ENCODE results near the gene ETFA. TPM values are rescaled to one million over a fixed set of nuclear protein-coding genes. Genes with fewer than 3 reads are reported as not detected.

ETFA gene
- total RNA-seq, 1 donor, result 70.6 TPM

DNA sequence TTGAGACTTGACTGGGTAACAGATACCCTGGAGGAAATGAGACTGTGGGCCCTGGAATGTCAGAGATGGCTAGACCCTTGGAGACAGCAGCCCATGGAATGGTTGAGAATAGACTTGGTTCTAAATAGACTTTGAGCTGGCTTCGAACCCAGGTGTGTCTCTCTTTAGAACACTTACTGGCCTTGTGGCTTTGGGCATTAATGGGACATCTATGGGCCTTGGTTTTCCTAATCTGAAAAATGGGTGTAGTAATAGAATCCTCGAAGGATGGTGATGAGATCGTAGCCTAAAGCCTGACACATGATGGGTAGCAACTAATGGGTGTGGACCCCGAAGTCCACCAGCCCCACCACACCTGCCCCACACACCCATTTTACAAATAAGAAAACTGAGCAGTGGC lies 132.2 kb downstream of the ETFA start:
- DNase-seq (ENCODE audit: low read depth in 2 of 3, low spot score in 2 of 3), result no peak

- DNase-seq (ENCODE audit: low read depth in 2 of 3, low spot score in 2 of 3), result no peak
Measured at GRCh38 chr15:76178296-76179000, 132.8 kb downstream of the ETFA start.

DNA sequence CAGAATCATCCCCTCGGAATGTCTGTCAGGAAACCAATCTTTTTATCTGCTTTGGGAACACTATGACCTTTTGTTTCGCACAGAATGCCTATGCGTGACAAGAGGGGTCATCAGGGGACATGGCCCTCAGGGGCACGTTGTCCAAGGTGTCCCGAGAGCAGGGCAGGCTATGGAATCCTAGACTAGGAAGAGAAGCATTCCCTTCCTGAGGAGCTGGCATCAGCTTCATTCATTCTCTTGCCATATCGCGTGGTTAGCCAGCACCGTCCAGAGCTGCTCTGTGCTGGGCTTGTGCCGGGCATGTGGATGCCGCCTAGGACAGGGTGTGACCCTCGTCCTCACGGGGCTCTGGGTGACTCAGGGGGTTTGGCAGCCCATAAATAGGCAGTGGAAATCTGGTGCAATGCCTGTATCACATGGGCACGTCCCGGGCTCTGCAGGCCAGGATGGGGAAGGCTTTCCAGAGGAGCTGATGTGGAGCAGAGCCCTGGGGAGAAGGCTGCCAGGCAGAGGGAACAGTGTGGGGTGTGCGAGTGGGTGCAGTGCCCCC lies 133.7 kb downstream of the ETFA start:
- DNase-seq (ENCODE audit: low read depth in 2 of 3, low spot score in 2 of 3), result no peak

GRCh38 chr15:76176487-76177085 lies 134.7 kb downstream of the ETFA start:
- no peak for DNase-seq (ENCODE audit: low read depth in 2 of 3, low spot score in 2 of 3)

GRCh38 chr15:76176059-76176458 lies 135.2 kb downstream of the ETFA start:
- no peak for DNase-seq (ENCODE audit: low read depth in 2 of 3, low spot score in 2 of 3)

- DNase-seq (ENCODE audit: low read depth in 2 of 3, low spot score in 2 of 3), result no peak
Measured at GRCh38 chr15:76175442-76175841, 135.8 kb downstream of the ETFA start.

DNA sequence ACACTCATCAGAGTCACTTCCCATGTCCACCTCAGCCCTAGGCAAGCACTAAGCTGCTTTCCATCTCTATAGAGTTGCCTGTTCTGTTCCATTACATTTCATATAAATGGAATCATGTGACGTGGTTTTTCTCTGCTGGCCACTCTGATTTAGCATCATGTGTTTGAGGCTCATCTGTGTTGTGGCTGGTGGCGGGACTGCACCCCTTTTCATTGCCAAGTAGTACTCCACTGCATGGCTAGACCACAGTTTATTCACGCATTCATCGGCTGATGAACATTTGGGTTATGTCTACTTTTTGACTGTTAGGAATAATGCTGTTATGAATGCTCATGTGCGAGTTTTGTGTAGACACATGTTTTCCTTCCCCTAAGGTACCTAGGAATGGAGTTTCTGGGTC lies 136.6 kb downstream of the ETFA start:
- DNase-seq (ENCODE audit: low read depth in 2 of 3, low spot score in 2 of 3), result no peak

DNA sequence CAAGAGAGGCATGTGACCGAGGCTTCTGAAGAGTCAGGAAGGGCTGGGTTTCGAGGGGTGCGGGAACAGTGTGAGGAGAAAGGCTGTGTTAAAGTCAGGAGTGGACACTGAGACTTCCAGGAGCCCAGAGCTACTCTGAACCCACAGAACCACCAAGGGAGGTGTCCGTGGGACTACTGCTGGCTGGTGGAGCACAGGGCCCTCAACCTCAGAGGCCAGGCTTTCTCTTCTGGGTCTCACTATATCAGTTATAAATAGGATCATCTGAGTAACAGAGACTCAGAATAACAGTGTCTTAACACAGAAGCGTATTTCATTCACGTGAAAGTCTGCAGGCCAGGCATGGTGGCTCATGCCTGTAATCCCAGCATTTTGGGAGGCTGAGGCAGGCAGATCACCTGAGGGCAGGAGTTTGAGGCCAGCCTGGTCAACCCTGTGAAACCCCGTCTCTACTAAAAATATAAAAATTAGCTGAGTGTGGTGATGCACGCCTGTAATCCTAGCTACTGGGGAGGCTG lies 137.9 kb downstream of the ETFA start:
- DNase-seq (ENCODE audit: low read depth in 2 of 3, low spot score in 2 of 3), result no peak

DNA sequence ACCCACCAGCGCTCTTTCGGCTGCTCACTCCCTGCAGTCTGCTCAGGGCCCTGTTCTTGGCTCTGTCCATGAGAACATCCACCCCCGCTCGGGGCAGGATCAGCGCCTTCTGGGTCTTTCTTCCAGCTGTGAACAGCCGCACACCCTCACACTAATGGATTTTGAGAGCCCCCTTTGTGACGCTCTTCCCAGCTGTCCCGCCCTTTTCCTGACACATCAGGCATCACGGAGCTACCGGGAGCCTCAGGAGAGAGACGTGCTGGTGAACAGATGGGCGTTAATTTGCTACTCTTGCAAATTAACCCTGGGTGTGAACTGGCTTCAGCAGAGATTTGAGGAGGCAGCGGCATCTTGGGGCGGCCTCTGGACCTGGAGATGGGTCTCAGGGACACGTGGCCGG lies 138.5 kb downstream of the ETFA start:
- no peak for DNase-seq (ENCODE audit: low read depth in 2 of 3, low spot score in 2 of 3)

DNA sequence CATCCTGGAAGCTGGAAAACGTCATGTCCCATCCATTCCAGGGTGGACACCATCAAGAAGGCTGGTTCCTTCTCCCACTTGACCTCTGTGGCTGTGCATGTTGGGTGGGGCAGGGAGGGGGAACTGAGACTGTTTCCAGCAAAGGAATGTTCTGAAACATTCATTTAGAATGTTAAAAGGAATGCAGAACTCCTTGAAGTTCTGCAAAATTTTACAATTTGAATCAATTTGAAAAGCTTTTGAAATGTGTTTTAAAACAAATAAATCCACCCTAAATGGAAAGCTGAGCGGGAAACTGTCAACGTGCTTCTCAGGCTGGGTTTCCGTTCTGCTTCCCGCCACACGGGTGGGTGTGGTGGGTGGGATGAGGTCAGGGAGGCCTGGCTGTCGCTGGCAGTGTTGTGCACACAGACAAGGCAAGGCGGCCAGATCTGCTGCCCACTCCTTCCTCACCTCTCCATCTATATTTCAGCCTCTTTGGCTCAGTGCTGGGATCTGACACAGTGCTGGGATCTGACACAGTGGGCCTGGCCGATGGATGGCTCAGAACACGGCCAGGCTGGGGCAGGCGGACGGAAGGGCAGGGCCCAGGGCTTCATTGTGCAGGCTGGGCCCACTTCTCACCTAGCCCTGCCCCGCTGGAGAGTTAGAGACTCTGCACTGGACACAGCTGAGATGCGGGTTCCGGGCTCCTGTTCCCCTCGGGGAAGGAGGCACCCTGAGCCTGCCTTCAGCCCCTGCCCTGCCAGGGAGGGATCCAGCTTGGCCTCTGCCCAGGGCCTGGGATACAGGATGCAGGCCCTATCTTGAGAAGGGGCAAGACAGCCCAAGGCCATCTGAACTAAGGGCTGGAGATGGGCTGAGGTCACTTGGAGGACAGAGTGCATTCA lies 141.1 kb downstream of the ETFA start:
- no peak for DNase-seq (ENCODE audit: low read depth in 2 of 3, low spot score in 2 of 3)

DNA sequence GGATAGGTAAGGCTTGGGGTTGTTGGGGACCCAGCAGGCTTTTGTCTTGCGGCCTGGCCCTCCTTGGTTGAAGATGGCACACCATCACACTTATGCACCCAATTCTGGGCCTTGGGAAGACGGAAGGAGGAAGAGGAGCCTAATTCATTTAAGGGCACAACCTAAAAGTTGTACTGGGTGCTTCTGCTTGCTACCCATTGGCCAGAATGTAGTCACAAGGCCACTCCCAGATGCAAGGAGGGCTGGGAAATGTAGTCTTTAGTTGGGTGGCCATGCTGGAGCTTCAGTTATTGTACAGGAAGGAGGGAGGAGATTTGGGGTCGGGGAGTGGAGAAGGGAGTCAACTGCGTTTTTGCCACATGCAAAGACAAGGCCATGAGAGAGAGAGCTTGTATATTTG lies 142.3 kb downstream of the ETFA start:
- DNase-seq (ENCODE audit: low read depth in 2 of 3, low spot score in 2 of 3), result no peak

DNA sequence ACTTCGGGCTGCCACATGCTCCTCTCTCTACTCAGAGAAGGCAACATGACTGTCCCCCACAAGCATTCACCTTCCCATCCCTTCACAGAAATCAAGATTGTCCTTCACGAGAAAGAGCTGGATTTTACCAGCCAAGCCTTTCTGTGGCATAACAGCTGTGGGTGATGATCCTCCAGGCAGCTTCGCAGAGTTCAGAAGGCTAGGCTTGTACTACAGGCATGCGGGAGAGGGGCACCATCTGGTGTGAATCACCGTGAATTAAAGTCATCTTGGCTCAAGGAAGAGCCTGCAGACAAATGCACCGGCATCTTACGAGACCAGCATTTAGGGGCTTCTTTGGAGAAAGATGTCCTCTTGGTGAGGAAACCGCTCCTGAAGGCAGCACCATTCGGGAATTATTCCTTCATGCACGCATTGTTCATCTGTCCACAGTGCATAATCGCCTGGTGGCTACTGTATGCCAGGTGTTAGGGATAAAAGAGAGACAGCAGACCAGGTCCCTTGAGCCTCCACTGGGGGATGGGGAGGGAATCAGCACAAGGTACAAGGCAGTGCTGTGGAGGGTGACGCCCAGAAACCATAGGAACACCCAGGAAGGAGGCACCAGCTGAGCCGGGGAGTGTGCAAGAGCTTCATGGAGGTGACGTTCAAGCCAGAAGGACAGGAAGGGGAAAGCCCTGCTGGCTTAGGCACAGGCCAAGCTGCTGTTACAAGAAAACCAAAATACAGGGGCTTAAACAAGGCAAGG lies 142.9 kb downstream of the ETFA start:
- DNase-seq (ENCODE audit: low read depth in 2 of 3, low spot score in 2 of 3), result no peak

DNA sequence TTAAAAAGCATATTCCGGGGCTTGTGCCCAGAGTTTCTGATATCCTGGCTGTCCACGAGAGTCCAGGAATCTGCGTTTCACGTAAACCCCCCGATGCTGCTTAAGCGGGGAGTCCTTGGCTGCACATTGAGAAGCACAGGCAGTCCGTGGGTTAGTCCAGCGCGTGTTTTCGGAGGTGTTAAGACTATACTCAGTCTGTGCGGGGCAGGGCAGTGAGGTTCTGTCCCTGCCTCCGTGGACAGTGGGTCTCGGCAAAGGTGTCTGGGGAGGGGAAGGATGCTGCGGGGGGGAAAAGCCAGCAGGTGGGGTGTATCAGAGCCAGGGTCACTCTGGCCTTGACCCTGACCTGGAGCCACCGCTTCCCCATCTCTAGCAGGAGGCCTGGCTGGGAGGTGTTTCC lies 145.3 kb downstream of the ETFA start:
- no peak for DNase-seq (ENCODE audit: low read depth in 2 of 3, low spot score in 2 of 3)

Other genes with a start within 250 kb of the ETFA start
- gene ISL2, start 25.3 kb upstream of the ETFA start, total RNA-seq, result not detected